ENCODE measurements around the gene XPR1. TPM values are rescaled to one million over a fixed set of nuclear protein-coding genes. Genes with fewer than 3 reads are reported as not detected.
"Not testable (repeated sequence)": the region's sequence is repeated elsewhere in the genome, so short reads cannot be mapped to it uniquely, and the experiment has no call there.

XPR1 gene
- total and polyA plus RNA-seq, 2 of the 8 experiments (the other 6 are each of a cell fraction or from before 2014, with no cell fraction given): 28.6 to 43.9 TPM

- H2AFZ ChIP-seq (ENCODE audit: low read length); H3K9ac ChIP-seq (replicated peaks in 1 of 4; ENCODE audit: extremely low read depth in 1 of 4, low read depth in 3 of 4, low read length in 3 of 4); H3K36me3 ChIP-seq (ENCODE audit: control insufficient read depth in 2 of 4, insufficient read depth in 4 of 4, low read length in 3 of 4); H2BK15ac ChIP-seq (ENCODE audit: low read length); CTCF ChIA-PET (ENCODE audit: partially characterized antibody); H3K4me3 ChIP-seq (ENCODE audit: extremely low read depth in 1 of 4, insufficient read depth in 2 of 4, low read depth in 3 of 4, low read length in 4 of 4); H2BK120ac ChIP-seq (replicated peaks; ENCODE audit: low read depth, low read length); H3K4ac ChIP-seq (replicated peaks; ENCODE audit: insufficient read length, low read depth, low read length); H3K23me2 ChIP-seq (ENCODE audit: low read depth, low read length); H3K4me2 ChIP-seq (ENCODE audit: insufficient read depth in 1 of 2, low read depth in 2 of 2, low read length in 2 of 2); H2BK12ac ChIP-seq (ENCODE audit: low read depth, low read length); FAIRE-seq; H3K27ac ChIP-seq (ENCODE audit: low read depth, low read length); H3K79me1 ChIP-seq (ENCODE audit: low read depth, low read length); H3K56ac ChIP-seq (replicated peaks; ENCODE audit: insufficient read length, low read depth, low read length); H4K20me1 ChIP-seq (replicated peaks in 1 of 2; ENCODE audit: control insufficient read depth in 1 of 2, insufficient read depth in 2 of 2, low read length in 2 of 2); H3K18ac ChIP-seq (ENCODE audit: extremely low read depth, low read length); H4K8ac ChIP-seq (ENCODE audit: extremely low read depth, insufficient read depth, low read length); H3K9me3 ChIP-seq (ENCODE audit: insufficient read depth in 2 of 2, low read depth in 1 of 2, low read length in 1 of 2); DNase-seq (ENCODE audit: low read depth in 1 of 2, low spot score in 2 of 2); POLR2A ChIA-PET (ENCODE audit: partially characterized antibody); H4K91ac ChIP-seq (replicated peaks; ENCODE audit: insufficient read length, low read length); H2AK5ac ChIP-seq (ENCODE audit: low read depth, low read length); H2BK5ac ChIP-seq (ENCODE audit: low read depth, low read length); H2BK20ac ChIP-seq (ENCODE audit: low read length); H3K27me3 ChIP-seq (replicated peaks in 1 of 4; ENCODE audit: control insufficient read depth in 3 of 4, extremely low read depth in 1 of 4, insufficient read depth in 3 of 4, low read length in 3 of 4); H3K79me2 ChIP-seq (ENCODE audit: control insufficient read depth in 1 of 2, insufficient read depth in 2 of 2, low read length in 2 of 2); H3K23ac ChIP-seq (ENCODE audit: insufficient read length); H4K5ac ChIP-seq (ENCODE audit: insufficient read length, low read depth, low read length); H3K4me1 ChIP-seq (replicated peaks in 1 of 4; ENCODE audit: control insufficient read depth in 3 of 4, insufficient read depth in 4 of 4, low read length in 3 of 4); H3K14ac ChIP-seq (ENCODE audit: insufficient read length): not testable (repeated sequence)
- WGBS, 2 experiments (ENCODE audit: extremely low coverage in 1 of 2, insufficient coverage in 1 of 2, insufficient read length in 1 of 2, insufficient replicate concordance in 2 of 2, low coverage in 1 of 2, low lambda C conversion rate in 2 of 2, missing lambda C conversion rate in 1 of 2): 83% methylated on average over 7 of the region's 7 CpGs; no CpG with 5 or more reads in 1 of the 2 experiments
These were observed 226.3 kb downstream of the XPR1 start for GRCh38 chr1:180857947-180858725.

Measured in H1 (cell line).